ENCODE results near the gene TMEM9.

The TMEM9 gene

GRCh38 chr1:201154389-201155165 is at the start of gene TMEM9:
TSS of gene TMEM9 (minus strand) at chr1:201154474. CDS start at chr1:201153923, 551 bp downstream.
- DNase-seq: peak; percentile 98 to 99

GRCh38 chr1:201198598-201198997 is 44.3 kb upstream of the TMEM9 start:
- no peak for DNase-seq

- DNase-seq: no peak
These were observed 39.8 kb upstream of the TMEM9 start for GRCh38 chr1:201194046-201194445.

- no peak for DNase-seq
These were observed 38.1 kb upstream of the TMEM9 start for GRCh38 chr1:201192261-201192788.

GRCh38 chr1:201191653-201192260 is 37.5 kb upstream of the TMEM9 start:
- DNase-seq: no peak

GRCh38 chr1:201190624-201191051 is 36.4 kb upstream of the TMEM9 start, which contains the start of gene IGFN1:
TSS of gene IGFN1 (plus strand) at chr1:201190824. CDS start at chr1:201193294, 2,470 bp downstream.
- DNase-seq: no peak

GRCh38 chr1:201190005-201190404 is 35.7 kb upstream of the TMEM9 start:
- DNase-seq: no peak

GRCh38 chr1:201189085-201189484 is 34.8 kb upstream of the TMEM9 start:
- DNase-seq: no peak

- DNase-seq: no peak
These were observed 31.9 kb upstream of the TMEM9 start for GRCh38 chr1:201186192-201186591.

- DNase-seq: no peak
These were observed 31.4 kb upstream of the TMEM9 start for GRCh38 chr1:201185527-201186128.

GRCh38 chr1:201185123-201185453 is 30.8 kb upstream of the TMEM9 start:
- DNase-seq: no peak

GRCh38 chr1:201184307-201185122 is 30.2 kb upstream of the TMEM9 start:
- DNase-seq: no peak

GRCh38 chr1:201183753-201184152 is 29.5 kb upstream of the TMEM9 start:
- DNase-seq: no peak

GRCh38 chr1:201183209-201183608 is 28.9 kb upstream of the TMEM9 start:
- DNase-seq: no peak

GRCh38 chr1:201181726-201182125 is 27.5 kb upstream of the TMEM9 start:
- no peak for DNase-seq

- DNase-seq: no peak
These were observed 27.0 kb upstream of the TMEM9 start for GRCh38 chr1:201181323-201181722.

- no peak for DNase-seq
These were observed 26.6 kb upstream of the TMEM9 start for GRCh38 chr1:201180901-201181300.

GRCh38 chr1:201180141-201180540 is 25.9 kb upstream of the TMEM9 start:
- DNase-seq: no peak

GRCh38 chr1:201178718-201179117 is 24.4 kb upstream of the TMEM9 start:
- DNase-seq: no peak

GRCh38 chr1:201176940-201177339 is 22.7 kb upstream of the TMEM9 start:
- no peak for DNase-seq

- no peak for DNase-seq
These were observed 21.7 kb upstream of the TMEM9 start for GRCh38 chr1:201175820-201176500.

GRCh38 chr1:201173736-201174135 is 19.5 kb upstream of the TMEM9 start:
- DNase-seq: no peak

Measured in activated CD4-positive, alpha-beta T cell treated with anti-CD3 and anti-CD28 coated beads, Interleukin-2, amount 50 U/mL, for 4 hours (primary cell).